B cell (primary cell): ENCODE measurements around the gene TIAL1.

Experiments used
- EZH2 ChIP-seq: IDR thresholded peaks from 2 replicates; pipeline ENCODE4 v1.6.1; 2012; ENCODE audit warnings: borderline replicate concordance, low read depth, mild to moderate bottlenecking, moderate library complexity, low read length; ENCODE audit not compliant: insufficient read depth, poor library complexity, severe bottlenecking
- TF ChIP-seq, protein P1 (sequence below): fragments of 200-600 bp; IDR thresholded peaks from one replicate; pipeline ENCODE4 v1.8.0; 2022; ENCODE audit warnings: antibody characterized with exemption, mild to moderate bottlenecking

DNA sequence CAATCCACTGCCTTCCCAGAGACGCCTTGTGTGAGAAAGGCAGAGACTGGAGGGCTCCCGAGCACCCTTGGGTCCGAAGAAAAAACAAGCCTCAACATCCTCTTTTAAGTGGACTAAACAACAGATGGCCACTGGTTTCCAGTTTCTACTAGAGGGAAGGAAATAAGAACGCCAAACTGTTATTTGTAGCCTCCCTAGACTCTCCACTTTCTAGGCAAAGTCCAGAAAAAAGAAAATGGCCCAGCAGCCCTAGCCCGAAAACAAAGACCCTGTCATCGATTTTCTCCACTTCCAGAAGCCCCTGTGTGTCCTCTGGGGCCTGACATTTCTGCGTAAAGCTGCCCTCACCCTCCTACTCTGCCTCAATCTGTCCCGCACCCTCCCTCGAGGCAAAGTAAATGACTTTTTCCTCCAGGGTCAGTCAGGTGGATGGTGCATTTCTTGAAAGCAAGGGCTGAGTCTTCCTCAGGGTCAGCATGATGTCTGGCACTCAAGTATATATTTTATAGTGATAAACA, 60.2 kb downstream of the TIAL1 start:
- no peak for TF ChIP-seq EZH2
- TF ChIP-seq, protein P1, sequence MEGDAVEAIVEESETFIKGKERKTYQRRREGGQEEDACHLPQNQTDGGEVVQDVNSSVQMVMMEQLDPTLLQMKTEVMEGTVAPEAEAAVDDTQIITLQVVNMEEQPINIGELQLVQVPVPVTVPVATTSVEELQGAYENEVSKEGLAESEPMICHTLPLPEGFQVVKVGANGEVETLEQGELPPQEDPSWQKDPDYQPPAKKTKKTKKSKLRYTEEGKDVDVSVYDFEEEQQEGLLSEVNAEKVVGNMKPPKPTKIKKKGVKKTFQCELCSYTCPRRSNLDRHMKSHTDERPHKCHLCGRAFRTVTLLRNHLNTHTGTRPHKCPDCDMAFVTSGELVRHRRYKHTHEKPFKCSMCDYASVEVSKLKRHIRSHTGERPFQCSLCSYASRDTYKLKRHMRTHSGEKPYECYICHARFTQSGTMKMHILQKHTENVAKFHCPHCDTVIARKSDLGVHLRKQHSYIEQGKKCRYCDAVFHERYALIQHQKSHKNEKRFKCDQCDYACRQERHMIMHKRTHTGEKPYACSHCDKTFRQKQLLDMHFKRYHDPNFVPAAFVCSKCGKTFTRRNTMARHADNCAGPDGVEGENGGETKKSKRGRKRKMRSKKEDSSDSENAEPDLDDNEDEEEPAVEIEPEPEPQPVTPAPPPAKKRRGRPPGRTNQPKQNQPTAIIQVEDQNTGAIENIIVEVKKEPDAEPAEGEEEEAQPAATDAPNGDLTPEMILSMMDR, result no peak
